ENCODE measurements around the gene ZBTB20.

ZBTB20 gene

DNA sequence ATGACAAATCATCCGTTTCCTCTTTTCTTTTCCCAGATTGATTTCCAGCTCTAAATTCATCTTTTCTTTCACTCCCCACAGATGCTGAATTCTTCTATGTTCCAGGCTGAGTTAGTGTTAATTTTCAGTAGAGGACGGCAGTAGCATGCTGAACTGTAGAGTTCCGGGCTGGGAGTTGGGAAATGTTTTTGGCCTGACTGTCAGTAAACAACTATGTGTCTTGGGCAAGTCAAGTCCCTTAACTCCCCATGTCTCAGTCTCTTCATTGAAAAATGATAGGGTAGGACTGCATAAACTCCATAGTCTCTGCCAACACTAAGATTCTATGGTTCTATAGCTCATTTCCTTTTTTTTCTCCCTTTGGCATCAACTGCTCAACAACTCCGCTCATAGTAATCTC lies 519.3 kb downstream of the ZBTB20 start:
- peak; percentile 63 for DNase-seq (ENCODE audit: low read depth)

DNA sequence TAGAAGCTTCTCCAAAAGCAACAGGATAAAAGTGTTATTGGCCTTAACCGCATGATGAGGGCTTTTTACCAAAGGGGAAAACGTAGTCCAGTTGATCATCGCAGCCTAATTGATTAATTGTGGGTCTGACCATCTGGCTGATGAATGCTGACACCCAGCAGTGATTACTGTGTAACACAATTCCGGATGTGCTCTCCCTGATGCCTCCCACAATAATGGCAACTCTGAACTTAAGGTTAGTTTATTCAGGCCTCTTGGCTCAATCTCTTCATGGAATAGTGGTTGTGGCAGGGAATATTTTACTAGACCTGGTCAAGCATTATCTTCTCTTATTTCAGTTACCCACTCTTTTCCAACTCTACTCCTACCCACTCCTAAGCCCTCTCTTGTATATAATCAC lies 520.3 kb downstream of the ZBTB20 start:
- DNase-seq (ENCODE audit: low read depth): no peak

DNA sequence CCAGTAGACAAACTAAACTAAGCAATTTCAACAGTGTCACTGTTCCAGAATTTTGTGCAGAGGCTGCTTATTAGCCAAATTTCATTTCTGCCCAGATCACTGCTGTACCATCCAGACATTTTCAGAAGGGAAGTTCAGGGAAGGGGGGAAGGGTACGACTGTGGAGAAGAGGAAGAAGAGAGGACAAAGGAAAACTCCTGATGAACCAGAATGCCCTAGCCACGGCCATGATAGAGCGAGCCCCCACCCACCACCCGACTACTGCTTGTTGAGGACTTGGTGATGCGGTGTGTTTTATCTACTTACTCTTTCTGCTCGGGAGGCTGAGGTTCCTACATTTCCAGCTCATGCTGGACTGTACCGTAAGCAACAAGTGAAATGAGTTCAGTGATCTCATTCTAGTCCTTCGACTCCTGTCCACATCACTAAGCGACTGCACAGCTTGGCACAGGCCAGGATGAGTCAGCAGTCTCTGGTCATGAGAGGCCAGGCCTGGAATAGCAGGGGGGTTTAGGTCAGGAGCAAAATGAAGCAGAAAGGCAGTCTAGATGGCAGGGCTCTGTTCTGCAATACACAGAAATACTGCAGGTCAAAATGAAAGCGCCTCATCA lies 522.4 kb downstream of the ZBTB20 start:
- DNase-seq (ENCODE audit: low read depth): peak; percentile 98

DNA sequence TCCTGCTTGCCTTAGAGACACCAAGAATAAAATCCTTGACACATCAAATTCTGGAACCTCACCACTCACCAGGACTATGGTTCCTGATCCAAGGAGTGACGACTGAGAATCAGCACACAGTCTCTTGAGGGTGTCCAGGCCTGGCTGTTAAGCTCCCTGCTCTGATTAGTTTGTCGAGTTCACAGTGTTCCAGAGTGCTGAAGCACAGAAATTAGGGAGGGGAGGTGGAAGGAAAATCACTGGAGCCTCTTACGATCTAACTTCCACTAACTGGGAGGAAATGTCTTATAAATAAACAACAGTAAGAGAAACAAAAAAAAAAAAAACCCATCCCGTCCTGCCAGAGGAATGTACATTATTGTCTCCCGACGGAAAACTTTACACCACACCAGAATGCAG lies 523.0 kb downstream of the ZBTB20 start:
- DNase-seq (ENCODE audit: low read depth): peak; percentile 60

DNA sequence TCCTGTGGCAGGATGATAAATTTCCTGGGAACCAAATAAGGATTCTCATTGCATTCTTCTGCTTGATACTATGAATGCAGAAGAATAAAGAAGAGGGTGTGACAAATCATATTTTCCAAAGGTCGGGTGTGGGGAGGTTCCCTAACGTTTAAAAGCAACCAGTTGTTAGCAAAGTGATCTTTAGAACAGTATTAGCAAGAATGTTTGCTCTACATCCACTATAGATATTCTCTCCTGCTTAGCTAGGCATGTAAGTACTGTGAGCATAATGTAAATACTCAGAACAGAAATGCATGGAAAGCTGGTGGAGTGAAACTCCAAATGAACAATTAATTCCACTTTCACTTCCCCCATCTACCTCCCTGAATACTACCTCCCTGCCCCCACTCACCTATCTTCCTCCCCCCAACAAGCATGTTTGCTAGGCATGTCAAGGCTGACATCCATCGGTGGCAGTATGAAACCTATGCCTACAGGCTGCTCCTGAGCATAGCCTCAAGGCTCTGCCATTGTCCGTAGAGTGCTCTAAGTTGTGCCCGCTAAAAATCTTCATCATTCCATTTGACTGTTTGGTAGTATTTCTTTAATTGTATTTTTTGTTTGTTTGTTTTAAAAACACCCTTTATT lies 523.6 kb downstream of the ZBTB20 start:
- DNase-seq (ENCODE audit: low read depth): no peak

DNA sequence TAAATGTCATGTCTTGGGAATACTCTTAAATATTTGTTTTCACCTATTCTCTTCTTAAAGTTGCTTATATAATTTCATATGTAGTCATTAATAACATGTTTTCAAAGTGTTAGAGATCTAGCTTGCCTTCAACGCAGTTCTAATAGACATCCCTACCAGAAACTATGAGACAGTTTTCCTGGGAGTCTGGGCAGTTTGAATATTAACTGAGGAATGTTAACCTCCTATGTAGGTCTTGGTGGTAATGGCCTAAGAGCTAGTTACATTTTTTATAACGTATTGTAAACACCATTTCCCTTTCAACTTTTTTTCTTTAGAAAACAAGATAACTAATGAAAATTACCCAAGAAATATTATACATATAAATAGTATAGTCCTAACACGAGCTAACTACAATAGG lies 525.1 kb downstream of the ZBTB20 start:
- no peak for DNase-seq (ENCODE audit: low read depth)

DNA sequence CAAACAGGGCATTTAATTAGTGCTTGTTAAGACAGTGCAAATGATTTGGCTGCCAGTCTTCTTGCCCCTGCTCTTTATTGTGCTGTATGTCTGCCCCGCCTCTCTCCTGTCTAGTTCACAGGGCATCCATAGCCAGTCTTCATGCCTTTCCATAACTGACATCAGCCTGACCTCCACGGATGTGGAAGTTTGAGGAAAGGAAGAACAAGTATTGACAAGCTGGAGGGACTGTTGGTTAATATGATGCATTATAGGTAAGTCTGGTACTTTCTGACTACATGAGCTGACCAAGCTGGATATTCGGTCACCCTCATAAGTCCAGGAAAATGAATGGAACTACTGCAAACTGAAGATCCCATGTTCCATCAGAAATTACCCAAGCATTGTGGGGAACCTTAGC lies 527.3 kb downstream of the ZBTB20 start:
- DNase-seq (ENCODE audit: low read depth): no peak

DNA sequence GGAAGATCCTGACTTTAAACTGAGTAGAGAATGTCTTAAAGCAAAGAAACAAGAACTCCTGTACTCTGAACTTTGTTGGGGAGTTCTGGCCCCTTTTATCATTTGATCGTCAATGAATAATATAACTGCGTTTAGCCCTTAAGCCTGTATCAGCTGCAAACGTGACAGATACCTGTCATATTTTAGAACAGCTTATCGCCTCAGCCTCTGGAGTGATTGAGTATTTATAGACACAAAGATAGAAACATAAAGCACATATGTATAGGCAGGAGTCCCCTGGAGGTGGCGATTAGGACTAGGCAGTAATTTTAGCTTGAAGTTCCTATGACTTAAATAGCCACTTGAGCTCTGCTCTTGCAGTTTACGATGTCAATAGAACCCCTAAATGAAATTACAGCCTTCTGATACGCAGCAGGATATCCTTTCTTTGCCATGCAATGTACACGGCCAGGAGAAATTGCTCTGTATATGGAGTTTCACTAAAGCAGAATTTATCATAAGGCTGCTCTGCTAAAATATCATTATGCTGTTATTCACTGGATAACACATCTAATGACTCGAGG lies 531.5 kb downstream of the ZBTB20 start:
- no peak for DNase-seq (ENCODE audit: low read depth)

DNA sequence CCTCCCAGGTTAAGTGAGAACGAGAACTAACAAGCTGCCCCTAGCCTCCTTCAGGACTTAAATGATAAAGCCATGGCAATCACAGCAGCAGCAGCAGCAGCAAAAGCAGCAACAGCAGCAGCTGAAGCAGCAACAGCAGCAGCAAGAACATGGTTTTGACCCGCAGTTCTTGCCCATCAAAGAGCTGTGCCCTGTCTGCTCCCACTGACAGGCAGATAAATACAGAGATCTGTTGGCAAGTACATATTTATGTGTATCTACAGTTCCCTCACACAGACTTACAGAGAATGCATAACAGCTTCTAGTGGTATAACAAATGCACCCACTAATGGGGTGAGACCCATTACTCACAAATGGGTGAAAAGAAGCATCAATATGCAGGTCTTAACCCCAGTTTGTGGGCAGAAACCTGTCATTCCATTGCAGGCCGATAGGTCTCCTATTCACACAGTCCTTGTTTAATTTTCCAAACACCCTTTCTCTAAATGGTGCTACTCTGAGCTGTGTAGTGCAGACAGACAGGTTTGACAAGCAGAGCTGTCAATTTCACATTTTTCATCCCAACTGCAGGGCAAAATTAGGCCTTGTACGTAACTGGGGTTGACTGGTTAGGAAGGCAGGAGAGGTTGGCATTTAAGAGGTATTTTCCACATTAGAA lies 537.0 kb downstream of the ZBTB20 start:
- no peak for DNase-seq (ENCODE audit: low read depth)

DNA sequence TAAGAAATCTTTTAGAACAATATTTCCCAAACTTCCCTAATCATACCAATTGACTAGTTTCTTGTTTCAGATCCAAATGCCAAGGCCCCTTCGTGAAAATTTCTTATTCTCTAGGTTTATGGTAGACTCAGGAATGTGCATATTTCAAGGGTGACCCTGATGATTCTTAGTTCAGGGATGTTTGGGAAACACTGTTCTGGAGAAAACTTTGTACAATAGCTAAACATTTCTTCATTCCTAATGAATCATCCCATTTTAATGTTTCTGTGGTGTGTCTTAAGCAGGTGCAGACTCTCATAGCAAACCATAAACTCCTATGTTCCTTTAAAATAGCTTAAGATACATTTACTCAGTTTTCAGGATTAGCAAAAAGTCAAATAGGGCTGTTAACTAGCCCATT lies 538.8 kb downstream of the ZBTB20 start:
- DNase-seq (ENCODE audit: low read depth): peak; percentile 18

DNA sequence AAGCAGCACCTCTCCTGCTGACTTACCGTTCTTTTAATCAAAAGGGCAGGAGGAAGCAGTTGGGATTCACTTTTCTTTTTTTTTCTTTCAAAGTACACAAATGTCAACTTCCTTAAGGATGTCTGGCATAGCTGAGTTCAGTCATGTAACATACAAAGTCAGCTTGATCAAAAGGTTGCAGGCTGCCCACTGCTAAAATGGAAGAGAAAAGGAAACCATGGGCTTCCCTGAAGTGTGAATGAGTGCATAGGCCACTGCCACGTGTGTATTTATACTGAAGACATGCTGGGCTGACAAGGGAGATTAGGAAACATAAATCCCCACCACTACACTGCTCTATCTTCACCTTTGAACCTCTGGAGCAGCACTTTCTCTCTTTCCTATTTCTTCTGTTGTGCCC lies 540.8 kb downstream of the ZBTB20 start:
- DNase-seq (ENCODE audit: low read depth): no peak

DNA sequence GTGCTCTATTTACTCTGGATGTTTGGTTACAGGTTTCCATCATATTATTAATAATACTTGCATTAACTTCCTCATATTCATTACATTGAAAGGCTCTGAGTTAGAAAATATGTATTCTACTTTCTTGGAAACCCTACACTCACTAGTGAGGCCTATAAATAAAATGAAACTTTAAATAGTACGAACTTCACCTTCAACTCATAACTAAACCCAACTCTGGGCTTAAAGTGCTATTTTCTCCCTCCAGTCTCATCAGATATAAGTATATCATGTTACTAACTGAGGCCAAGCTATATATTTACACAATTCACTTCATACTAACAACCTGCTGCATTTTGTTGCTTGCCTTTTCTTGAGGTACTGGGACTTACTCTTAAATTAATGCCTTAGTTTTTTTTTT lies 546.5 kb downstream of the ZBTB20 start:
- DNase-seq (ENCODE audit: low read depth): no peak

DNA sequence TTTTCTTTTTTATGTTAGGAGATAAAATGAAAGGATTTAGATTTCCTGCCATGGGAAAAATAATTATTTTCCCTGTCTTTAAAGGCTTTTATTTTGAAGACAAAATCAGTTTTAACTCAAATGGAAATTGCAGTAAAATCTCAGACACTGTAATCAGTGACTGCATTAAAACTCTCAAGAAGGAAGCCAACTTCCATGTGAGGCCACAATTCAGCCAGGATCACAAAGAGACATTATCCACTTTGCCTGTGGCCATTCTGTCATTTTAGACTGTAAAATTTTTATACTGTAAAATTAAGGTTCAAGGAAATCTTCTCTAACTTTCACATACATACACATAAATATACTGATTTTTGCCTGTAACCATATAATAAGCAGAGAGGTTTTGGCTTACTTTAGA lies 549.2 kb downstream of the ZBTB20 start:
- DNase-seq (ENCODE audit: low read depth): no peak

DNA sequence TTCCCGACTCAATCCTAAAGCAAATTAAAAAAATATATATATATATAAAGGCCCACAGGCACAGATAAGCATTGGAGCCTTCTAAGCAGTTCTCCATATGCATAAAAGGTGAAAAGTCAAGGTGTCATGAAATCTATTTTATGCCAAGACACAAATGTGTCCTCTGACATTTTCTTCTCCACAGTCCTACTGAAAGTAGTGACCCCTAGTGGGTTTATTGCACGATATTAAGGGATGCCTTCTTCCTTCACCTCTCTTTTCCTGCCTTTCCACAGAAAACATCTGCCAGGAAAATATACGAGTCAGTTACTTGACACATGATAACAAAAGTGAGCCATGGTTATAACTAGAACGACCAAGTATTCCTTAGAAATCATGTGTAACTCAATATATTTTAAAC lies 550.1 kb downstream of the ZBTB20 start:
- DNase-seq (ENCODE audit: low read depth): no peak

DNA sequence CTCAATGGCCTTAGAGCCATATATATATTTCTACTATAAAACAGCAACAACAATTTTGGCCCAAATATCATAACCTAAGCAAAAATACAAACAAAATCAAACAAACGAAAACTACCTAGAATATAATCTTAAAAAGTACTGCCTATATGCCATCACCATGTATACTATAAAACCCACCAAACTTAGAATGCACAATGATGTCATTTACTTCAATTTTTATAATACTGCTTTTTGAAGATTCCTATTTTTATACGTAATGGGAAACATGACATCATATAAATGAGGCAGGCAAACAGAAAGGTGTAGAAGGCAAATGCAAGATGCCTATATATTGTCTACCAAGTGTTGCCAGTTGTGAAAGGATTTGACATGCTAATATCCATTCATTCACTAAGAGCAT lies 550.9 kb downstream of the ZBTB20 start:
- no peak for DNase-seq (ENCODE audit: low read depth)

DNA sequence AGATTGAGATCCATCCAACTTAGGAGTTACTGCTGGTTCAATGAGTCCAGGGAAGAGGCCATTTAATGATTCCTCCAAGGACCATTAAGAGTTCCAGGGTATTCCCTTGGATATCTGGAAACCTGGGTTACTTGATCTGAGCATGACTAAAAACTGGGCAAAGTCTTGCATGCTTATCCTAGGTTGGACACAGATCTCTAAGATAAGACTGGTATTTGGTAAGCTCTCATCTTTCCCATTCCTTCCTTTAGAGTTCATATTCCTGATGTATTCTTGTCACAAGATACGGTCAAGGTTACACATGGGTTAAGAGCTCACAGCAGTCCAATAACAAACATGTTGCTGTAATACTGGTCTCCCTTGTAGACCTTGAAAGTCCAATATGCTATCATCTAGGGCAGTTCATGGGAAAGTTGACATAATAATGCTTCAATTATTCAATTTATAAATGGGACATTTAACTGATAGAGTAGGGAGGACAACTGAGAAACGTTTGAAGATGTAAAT lies 551.5 kb downstream of the ZBTB20 start:
- DNase-seq (ENCODE audit: low read depth): no peak

DNA sequence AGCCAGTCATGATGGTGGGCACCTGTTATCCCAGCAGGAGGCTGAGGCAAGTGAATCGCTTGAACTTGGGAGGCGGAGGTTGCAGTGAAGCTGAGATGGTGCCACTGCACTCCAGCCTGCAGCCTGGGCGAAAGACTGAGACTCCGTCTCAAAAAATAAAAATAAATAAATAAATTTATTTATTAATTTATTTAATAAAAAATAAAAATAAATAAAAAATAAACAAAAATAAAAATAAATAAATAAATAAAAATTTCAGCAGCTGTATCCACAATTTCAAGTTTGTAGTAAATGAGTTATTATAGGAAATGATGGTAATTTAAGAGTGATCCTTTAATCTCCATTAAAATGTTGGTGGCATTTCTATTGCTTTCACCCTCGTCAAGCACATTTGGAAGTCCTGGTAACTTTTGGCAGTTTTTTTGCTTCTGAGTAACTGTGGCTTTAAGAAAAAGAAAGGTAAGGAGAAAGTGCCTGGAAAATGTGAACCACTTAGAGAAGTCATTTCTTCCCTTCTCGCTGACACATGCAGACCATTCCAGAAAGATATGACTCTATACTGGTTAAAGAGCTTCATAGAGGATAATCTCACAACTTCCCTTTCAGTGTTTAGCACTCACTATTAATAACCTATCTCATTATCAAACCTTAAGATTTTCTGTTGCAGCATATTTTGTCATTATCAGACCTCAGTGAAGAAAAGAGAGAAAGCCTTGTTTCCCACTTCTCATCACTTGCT lies 556.6 kb downstream of the ZBTB20 start:
- DNase-seq (ENCODE audit: low read depth): no peak

DNA sequence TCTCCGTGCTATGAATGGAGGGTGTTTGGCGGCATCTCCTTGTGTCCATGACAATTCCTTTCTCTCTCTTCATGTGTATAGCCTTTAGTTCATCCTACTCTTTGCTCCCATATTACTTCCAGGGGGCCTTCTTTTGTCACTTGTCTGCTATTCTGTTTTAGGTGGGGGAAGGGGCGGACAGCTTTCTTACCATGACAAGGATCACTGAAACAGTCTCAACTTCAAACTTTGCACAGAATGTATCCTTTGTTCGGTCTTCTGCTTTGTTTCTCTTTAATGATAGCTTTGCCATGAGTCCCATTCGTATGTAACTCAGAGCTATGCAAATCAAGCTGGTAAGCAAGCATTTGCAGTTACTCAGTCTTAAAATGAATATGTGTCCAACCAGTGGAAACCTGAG lies 559.1 kb downstream of the ZBTB20 start:
- no peak for DNase-seq (ENCODE audit: low read depth)

DNA sequence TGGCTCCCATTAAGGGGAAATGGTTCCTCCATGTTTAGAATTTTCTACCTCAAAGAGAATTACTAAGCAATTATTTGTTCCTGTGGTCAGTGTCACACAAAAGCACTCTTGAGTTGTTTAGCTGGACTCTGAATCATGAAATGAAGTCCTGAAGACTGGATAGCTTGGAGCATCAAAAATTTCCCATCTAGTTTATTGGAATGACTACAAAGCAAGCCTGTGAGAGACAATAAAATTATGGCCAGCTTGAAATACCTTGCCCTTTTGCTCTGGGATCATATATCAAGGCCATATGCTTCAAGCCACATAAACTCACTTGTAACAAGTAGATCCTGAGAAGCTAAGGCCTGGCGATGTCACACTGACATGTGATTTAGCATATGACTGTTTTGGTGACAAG lies 561.0 kb downstream of the ZBTB20 start:
- DNase-seq (ENCODE audit: low read depth): no peak

DNA sequence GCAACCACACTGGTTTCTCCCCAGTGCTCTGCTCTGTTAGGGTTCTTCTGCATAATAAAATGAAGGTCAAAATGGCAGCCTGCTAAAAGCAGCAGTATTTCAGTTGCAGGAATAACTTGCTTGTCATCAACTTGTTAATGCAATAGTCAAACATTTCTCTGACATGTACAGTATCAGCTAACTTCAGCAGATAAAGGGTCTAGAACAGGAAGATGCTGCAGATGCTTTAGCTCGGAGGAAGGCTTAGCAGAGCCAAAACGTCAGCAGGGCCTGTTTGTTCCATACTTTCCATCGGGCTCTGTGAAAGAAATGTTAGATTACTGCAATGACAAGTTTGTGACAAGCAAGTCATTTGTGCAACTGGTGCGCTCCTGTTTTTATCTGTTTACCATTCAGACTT lies 561.4 kb downstream of the ZBTB20 start:
- no peak for DNase-seq (ENCODE audit: low read depth)

DNA sequence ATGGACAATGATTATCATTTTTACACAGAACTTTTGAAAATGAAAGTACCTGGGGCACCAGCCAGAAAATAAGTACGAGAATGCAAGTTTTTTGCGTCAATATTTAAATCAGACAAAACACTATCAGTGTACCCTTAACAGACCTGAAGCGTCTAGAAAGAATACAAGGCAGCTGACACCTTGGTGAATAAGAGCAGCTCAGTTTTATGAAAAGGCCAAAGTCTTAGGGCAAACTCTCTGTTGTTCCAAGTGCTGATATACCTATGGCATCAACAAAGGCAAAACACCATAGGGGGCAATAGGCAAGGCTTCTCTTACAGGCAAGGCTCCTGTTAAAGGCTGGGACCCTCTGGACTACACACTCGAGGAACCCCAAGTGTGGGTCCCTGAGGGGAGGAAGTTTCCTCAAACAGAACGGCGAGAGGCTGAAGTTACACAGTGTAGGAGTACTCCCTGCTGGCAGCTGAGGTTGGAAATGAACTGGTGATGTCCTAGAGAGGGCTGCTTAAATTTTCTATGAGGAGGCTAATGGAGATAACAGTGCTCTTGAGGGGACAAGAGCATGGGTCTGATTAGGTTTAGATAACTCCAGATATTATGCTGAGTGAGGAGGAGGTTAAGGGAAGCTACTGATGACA lies 562.2 kb downstream of the ZBTB20 start:
- no peak for DNase-seq (ENCODE audit: low read depth)

DNA sequence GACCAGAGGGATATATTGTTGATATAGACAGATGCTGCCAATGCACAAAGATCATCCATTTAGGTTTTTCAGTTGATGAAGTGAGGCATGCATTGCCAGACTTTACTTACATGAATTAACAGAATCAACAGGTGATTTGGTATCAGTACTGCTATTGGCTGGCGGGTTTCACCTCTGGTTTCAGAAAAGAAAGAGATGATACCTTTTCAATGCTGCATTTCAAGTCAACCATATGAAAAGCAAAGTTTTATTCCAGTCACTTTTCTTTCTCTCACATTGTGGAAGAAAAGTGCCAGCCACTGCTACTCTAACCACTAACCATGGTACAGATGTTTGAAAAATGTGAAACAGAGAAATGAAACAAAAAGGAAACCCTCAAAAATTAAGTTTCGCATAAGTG lies 564.2 kb downstream of the ZBTB20 start:
- DNase-seq (ENCODE audit: low read depth): no peak

Measured in fibroblast of the conjunctiva (primary cell).